CD14-positive monocyte (primary cell): Measurements from ENCODE around the gene RUBCN. TPM values are rescaled to one million over a fixed set of nuclear protein-coding genes. Genes with fewer than 3 reads are reported as not detected.

Experiments used
- DNase-seq, 3 donors: peaks; one replicate each; pipeline ENCODE4 v3.0.0-alpha.2; 2011 to 2022
- H2AFZ ChIP-seq: 2 replicates; pipeline ENCODE4 v1.6.0; 2012; ENCODE audit warnings: mild to moderate bottlenecking, low read depth, low read length, inconsistent platforms; ENCODE audit not compliant: insufficient read depth, poor library complexity, severe bottlenecking
- H3K27ac ChIP-seq, 2 donors: 1 replicate in 1 of 2; 2 replicates in 1 of 2; pipeline ENCODE4 v1.5.1; 2012 to 2013; ENCODE audit warnings: low read length in 2 of 2, control low read depth in 1 of 2, inconsistent platforms in 1 of 2, low read depth in 1 of 2, mild to moderate bottlenecking in 1 of 2
- H3K27me3 ChIP-seq, 2 donors: one replicate each; pipeline versions ENCODE4 v1.6.0 to v1.6.1; 2011 to 2013; ENCODE audit warnings: low read length in 2 of 2; ENCODE audit not compliant: control insufficient read depth in 2 of 2, insufficient read depth in 2 of 2
- H3K36me3 ChIP-seq, 2 donors: replicated peaks in 1 of 2; 1 replicate in 1 of 2; 2 replicates in 1 of 2; pipeline versions ENCODE4 v1.5.1 to v1.6.1; 2012 to 2013; ENCODE audit warnings: low read length in 2 of 2, control low read depth in 1 of 2, inconsistent platforms in 1 of 2, mild to moderate bottlenecking in 1 of 2; ENCODE audit not compliant: insufficient read depth in 2 of 2, control insufficient read depth in 1 of 2
- H3K4me1 ChIP-seq, 2 donors: 1 replicate in 1 of 2; 2 replicates in 1 of 2; pipeline versions ENCODE4 v1.5.1 to v1.6.1; 2012 to 2013; ENCODE audit warnings: low read length in 2 of 2, control low read depth in 1 of 2, inconsistent platforms in 1 of 2, mild to moderate bottlenecking in 1 of 2, moderate library complexity in 1 of 2; ENCODE audit not compliant: insufficient read depth in 2 of 2, control insufficient read depth in 1 of 2
- H3K4me2 ChIP-seq: replicated peaks from 2 replicates; pipeline ENCODE3; 2012; ENCODE audit warnings: low read length, moderate library complexity, mild to moderate bottlenecking; ENCODE audit not compliant: poor library complexity, severe bottlenecking; ENCODE audit errors: extremely low read depth
- H3K4me3 ChIP-seq, 3 experiments: fragments of 200-600 bp in 1 of 3; sonication (generic) in 1 of 3; replicated peaks in 1 of 3; 1 replicate in 2 of 3; 2 replicates in 1 of 3; pipeline ENCODE4 v1.5.1; 2011 to 2013; ENCODE audit warnings: low read length in 3 of 3, mild to moderate bottlenecking in 3 of 3, control low read depth in 2 of 3, low read depth in 2 of 3, inconsistent platforms in 1 of 3, moderate library complexity in 1 of 3
- H3K79me2 ChIP-seq: 2 replicates; pipeline ENCODE4 v1.6.0; 2012; ENCODE audit warnings: mild to moderate bottlenecking, control low read depth, inconsistent platforms, low read length, moderate library complexity; ENCODE audit not compliant: insufficient read depth
- H3K9ac ChIP-seq: 2 replicates; pipeline ENCODE4 v1.6.0; 2017; ENCODE audit warnings: low read length, mild to moderate bottlenecking; ENCODE audit not compliant: insufficient read depth, poor library complexity, severe bottlenecking
- H3K9me3 ChIP-seq, 2 donors: replicated peaks in 1 of 2; 1 replicate in 1 of 2; 2 replicates in 1 of 2; pipeline versions ENCODE4 v1.5.1 to v1.6.1; 2012 to 2013; ENCODE audit warnings: low read length in 2 of 2, control low read depth in 1 of 2; ENCODE audit not compliant: control insufficient read depth in 1 of 2, insufficient read depth in 1 of 2
- H4K20me1 ChIP-seq: 2 replicates; pipeline ENCODE4 v1.6.0; 2012; ENCODE audit warnings: mild to moderate bottlenecking, low read length, control low read depth, moderate library complexity; ENCODE audit not compliant: insufficient read depth
- H3K27ac Mint-ChIP-seq, 7 donors: one replicate each; pipeline ENCODE4 v1.8.0; 2020; ENCODE audit warnings: mild to moderate bottlenecking in 7 of 7, mixed read lengths in 7 of 7, moderate library complexity in 6 of 7, inconsistent platforms in 2 of 7
- H3K27me3 Mint-ChIP-seq, 3 donors: one replicate each; pipeline ENCODE4 v1.8.0; 2021 to 2022; ENCODE audit warnings: low read depth in 3 of 3, mild to moderate bottlenecking in 3 of 3, mixed read lengths in 3 of 3, moderate library complexity in 3 of 3, inconsistent platforms in 1 of 3
- H3K36me3 Mint-ChIP-seq, 2 donors: one replicate each; pipeline ENCODE4 v1.8.0; 2020; ENCODE audit warnings: mixed read lengths in 2 of 2, inconsistent platforms in 1 of 2, mild to moderate bottlenecking in 1 of 2
- H3K4me1 Mint-ChIP-seq: one replicate; pipeline ENCODE4 v1.8.0; 2020; ENCODE audit warnings: mild to moderate bottlenecking, mixed read lengths
- H3K4me3 Mint-ChIP-seq, 2 donors: one replicate each; pipeline ENCODE4 v1.8.0; 2020; ENCODE audit warnings: mild to moderate bottlenecking in 2 of 2, mixed read lengths in 2 of 2, moderate library complexity in 1 of 2
- H3K9me3 Mint-ChIP-seq, 7 donors: one replicate each; pipeline ENCODE4 v1.8.0; 2020 to 2022; ENCODE audit warnings: mixed read lengths in 7 of 7, mild to moderate bottlenecking in 6 of 7, moderate library complexity in 6 of 7, inconsistent platforms in 2 of 7
- WGBS: methylation state at CpG from one replicate; pipeline ENCODE4 v1.1.5; 2013; ENCODE audit warnings: missing lambda C conversion rate; ENCODE audit not compliant: insufficient coverage; 5-methylcytosine and 5-hydroxymethylcytosine counted together
- intact Hi-C, 2 donors: fragments of 100-400 bp; cut with micrococcal nuclease; formaldehyde crosslinking; loops; one replicate each; pipeline versions ENCODE4 v1.15.0 to v1.15.1; 2023
- polyA plus RNA-seq, 3 donors: library from polyadenylated mRNA; depleted of rRNA in 1 of 3; unstranded in 2 of 3; stranded (reverse) in 1 of 3; fragments of 300-500 nt in 2 of 3; fragments of >200 nt in 1 of 3; fragmentation: Illumina TruSeq in 2 of 3; gene quantifications; 1 replicate in 2 of 3; 2 replicates in 1 of 3; pipeline ENCODE4 v1.2.3, GENCODE V29; 2012 to 2021
- TF ChIP-seq, protein P1 (sequence below): fragments of 200-600 bp; IDR thresholded peaks from one replicate; pipeline ENCODE4 v1.8.0; 2022; ENCODE audit warnings: antibody characterized with exemption, mild to moderate bottlenecking

The RUBCN gene
- polyA plus RNA-seq, 3 donors: 8.6 to 37.9 (median 13.5) TPM

DNA sequence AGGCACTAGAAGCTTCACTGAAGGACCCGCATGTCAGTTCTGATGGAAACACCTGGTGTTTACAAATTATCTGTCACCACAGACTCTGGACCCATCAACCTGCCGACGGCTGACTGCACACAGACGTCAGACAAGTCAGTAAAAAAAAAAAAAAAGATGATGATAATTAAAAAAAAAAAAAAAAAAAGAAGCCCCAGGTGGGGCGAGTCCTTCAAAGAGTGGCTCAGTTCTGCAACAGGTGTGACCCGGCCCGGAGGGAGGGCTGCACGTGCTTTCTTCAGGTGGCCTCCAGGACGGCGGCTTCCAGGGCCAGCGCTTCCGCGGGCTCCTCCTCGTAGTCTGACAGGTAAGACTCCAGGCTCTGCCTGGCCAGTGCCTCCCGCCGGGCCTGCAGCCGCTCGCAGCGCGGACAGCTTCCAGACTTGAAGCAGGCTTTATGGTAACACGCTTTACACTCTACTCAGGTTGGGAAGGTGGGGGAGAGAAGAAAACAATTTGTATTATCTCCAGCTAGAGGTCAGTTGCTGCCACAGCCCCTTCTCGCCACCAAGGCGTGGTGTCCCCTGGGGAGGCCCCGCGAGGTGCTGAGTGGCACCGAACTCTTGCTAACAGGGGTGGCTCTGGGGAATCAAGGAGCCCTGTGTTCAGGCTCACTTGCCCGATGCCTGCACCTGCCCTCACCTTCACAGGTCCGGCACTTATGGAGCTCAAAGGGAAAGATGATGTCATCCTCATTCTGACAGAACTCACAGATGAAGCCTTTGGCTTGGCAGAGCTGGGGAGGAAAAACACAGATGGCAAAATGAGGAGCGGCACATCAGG, 61.8 kb downstream of the RUBCN start:
- Histone ChIP-seq H3K27ac (peak overlapping the region in 1 of 2 donors; percentile 21), H3K36me3 (peaks cover 32 to 62% of the 10 kb centered on the region in 2 donors), H2AFZ (no peak overlapping the region), H3K9me3 (peaks cover 3% of the 10 kb centered on the region in 2 donors), H3K9ac (no peak overlapping the region), H4K20me1 (peaks cover 10% of the 10 kb centered on the region), H3K4me2 (no peak overlapping the region), H3K79me2 (no peaks in the 10 kb centered on the region), H3K4me3 (no peak overlapping the region), H3K27me3 (no peaks in the 10 kb centered on the region), H3K4me1 (peaks cover 17 to 18% of the 10 kb centered on the region in 2 donors)
- no peak for DNase-seq
- no peak overlapping the region for H3K4me3 Mint-ChIP-seq
- H3K27ac Mint-ChIP-seq: peak overlapping the region in 3 of 7 donors; percentile 5 to 69 (median 31)
- peaks cover 3 to 13% (median 7%) of the 10 kb centered on the region in 7 donors for H3K9me3 Mint-ChIP-seq
- TF ChIP-seq, protein P1, sequence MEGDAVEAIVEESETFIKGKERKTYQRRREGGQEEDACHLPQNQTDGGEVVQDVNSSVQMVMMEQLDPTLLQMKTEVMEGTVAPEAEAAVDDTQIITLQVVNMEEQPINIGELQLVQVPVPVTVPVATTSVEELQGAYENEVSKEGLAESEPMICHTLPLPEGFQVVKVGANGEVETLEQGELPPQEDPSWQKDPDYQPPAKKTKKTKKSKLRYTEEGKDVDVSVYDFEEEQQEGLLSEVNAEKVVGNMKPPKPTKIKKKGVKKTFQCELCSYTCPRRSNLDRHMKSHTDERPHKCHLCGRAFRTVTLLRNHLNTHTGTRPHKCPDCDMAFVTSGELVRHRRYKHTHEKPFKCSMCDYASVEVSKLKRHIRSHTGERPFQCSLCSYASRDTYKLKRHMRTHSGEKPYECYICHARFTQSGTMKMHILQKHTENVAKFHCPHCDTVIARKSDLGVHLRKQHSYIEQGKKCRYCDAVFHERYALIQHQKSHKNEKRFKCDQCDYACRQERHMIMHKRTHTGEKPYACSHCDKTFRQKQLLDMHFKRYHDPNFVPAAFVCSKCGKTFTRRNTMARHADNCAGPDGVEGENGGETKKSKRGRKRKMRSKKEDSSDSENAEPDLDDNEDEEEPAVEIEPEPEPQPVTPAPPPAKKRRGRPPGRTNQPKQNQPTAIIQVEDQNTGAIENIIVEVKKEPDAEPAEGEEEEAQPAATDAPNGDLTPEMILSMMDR: no peak
- intact Hi-C loops: no loop called here
- H3K36me3 Mint-ChIP-seq: peaks cover 51 to 71% of the 10 kb centered on the region in 2 donors
- 98% methylated on average over 16 of the region's 29 CpGs for WGBS
- peaks cover 0 to 2% (median 0%) of the 10 kb centered on the region in 3 donors for H3K27me3 Mint-ChIP-seq
- H3K4me1 Mint-ChIP-seq: peaks cover 19% of the 10 kb centered on the region

DNA sequence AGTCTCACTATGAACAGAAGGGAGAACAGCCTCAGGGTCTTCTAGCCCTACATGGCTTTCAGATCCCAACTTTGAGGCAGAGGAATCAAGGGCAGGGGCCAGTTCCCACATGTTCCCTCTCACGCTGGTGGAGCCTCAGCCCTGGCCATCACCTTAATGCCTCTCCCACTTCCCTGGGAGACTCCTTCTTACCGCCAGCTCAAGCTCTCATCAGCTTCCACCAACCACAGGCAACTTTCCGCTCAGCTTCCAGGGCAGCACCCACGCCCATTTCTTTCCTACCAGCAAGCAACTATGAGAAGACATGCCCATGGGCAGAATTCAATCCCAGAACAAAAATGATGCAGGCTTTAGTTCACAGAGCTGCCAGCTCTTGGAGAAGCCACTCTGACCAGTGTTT, 63.5 kb downstream of the RUBCN start:
- H4K20me1 ChIP-seq: peaks cover 10% of the 10 kb centered on the region
- H3K36me3 ChIP-seq: peaks cover 32 to 59% of the 10 kb centered on the region in 2 donors

More for the DNA sequence above, 63.5 kb downstream of the RUBCN start:
- no peaks in the 10 kb centered on the region for H3K79me2 ChIP-seq
- Mint-ChIP-seq H3K27me3 (peaks cover 0 to 3% (median 2%) of the 10 kb centered on the region in 3 donors), H3K4me3 (no peak overlapping the region), H3K9me3 (peaks cover 0 to 3% (median 1%) of the 10 kb centered on the region in 7 donors), H3K27ac (peak overlapping the region in 1 of 7 donors; percentile 29), H3K36me3 (peaks cover 48 to 63% of the 10 kb centered on the region in 2 donors), H3K4me1 (peaks cover 19% of the 10 kb centered on the region)
- intact Hi-C loops: no loop called here
- H2AFZ ChIP-seq: no peak overlapping the region
- H3K9me3 ChIP-seq: no peaks in the 10 kb centered on the region
- H3K4me3 ChIP-seq: no peak overlapping the region
- H3K9ac ChIP-seq: no peak overlapping the region
- no peak overlapping the region for H3K4me2 ChIP-seq
- H3K27me3 ChIP-seq: no peaks in the 10 kb centered on the region
- 97% methylated on average over 4 of the region's 4 CpGs for WGBS
- H3K4me1 ChIP-seq: peaks cover 17 to 18% of the 10 kb centered on the region in 2 donors
- DNase-seq: no peak
- TF ChIP-seq, protein P1: no peak
- H3K27ac ChIP-seq: no peak overlapping the region
